NK-92 (cell line): Measurements from ENCODE around the gene LDLRAD4.

Experiments used
- DNase-seq: peaks from one replicate; lab custom pipeline; 2025; ENCODE audit not compliant: unreplicated experiment; lab: John Stamatoyannopoulos, UW

Gene LDLRAD4

GRCh38 chr18:13496691-13497281, 278.2 kb downstream of the LDLRAD4 start:
- DNase-seq, result no peak

GRCh38 chr18:13499803-13500202, 281.2 kb downstream of the LDLRAD4 start:
- no peak for DNase-seq

GRCh38 chr18:13500227-13500865, 281.8 kb downstream of the LDLRAD4 start:
- no peak for DNase-seq

- no peak for DNase-seq
These were observed 282.4 kb downstream of the LDLRAD4 start for GRCh38 chr18:13500869-13501542.

- DNase-seq, result no peak
These were observed 283.0 kb downstream of the LDLRAD4 start for GRCh38 chr18:13501543-13501887.

GRCh38 chr18:13501891-13502290, 283.3 kb downstream of the LDLRAD4 start:
- DNase-seq, result no peak

- DNase-seq, result no peak
These were observed 284.0 kb downstream of the LDLRAD4 start for GRCh38 chr18:13502585-13502984.

GRCh38 chr18:13503836-13504235, 285.3 kb downstream of the LDLRAD4 start:
- DNase-seq, result no peak

GRCh38 chr18:13505780-13506345, 287.3 kb downstream of the LDLRAD4 start:
- no peak for DNase-seq

GRCh38 chr18:13510594-13510993, 292.0 kb downstream of the LDLRAD4 start:
- no peak for DNase-seq

- DNase-seq, result no peak
These were observed 293.5 kb downstream of the LDLRAD4 start for GRCh38 chr18:13511961-13512577.

- DNase-seq, result no peak
These were observed 294.5 kb downstream of the LDLRAD4 start for GRCh38 chr18:13513021-13513420.

- no peak for DNase-seq
These were observed 294.9 kb downstream of the LDLRAD4 start for GRCh38 chr18:13513481-13513880.

- DNase-seq, result no peak
These were observed 296.0 kb downstream of the LDLRAD4 start for GRCh38 chr18:13514558-13514957.

- DNase-seq, result no peak
These were observed 298.3 kb downstream of the LDLRAD4 start for GRCh38 chr18:13516855-13517254.

GRCh38 chr18:13517369-13517768, 298.8 kb downstream of the LDLRAD4 start:
- no peak for DNase-seq

GRCh38 chr18:13518382-13518781, 299.8 kb downstream of the LDLRAD4 start:
- DNase-seq, result no peak

- DNase-seq, result no peak
These were observed 301.7 kb downstream of the LDLRAD4 start for GRCh38 chr18:13520306-13520705.

GRCh38 chr18:13520741-13521140, 302.2 kb downstream of the LDLRAD4 start:
- DNase-seq, result no peak

GRCh38 chr18:13521418-13521817, 302.9 kb downstream of the LDLRAD4 start:
- no peak for DNase-seq

GRCh38 chr18:13522256-13522655, 303.7 kb downstream of the LDLRAD4 start:
- no peak for DNase-seq
